ENCODE results near the gene SFI1.
A peak's percentile ranks its signal among the peaks of the same experiment; 100 is the strongest.
"Not testable (repeated sequence)": the region's sequence is repeated elsewhere in the genome, so short reads cannot be mapped to it uniquely, and the experiment has no call there.

Gene SFI1

DNA sequence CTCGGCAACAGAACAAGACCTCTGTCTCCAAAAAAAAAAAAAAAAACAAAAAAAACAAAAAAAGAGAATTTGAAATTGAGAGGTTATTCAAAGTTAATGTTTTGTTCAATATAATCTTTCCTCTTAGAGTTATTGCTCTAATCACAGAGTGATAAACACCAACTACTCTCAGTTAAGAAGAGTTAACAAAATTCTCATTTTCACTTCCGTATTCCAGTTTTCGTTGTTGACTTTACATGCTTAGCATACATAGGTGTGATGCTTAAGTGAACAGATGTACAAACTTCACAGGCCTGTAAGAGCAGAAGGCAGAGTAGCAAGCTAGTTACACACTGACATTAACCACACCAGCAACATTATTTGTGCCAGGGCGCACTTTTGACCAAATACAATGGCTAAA lies 19.0 kb upstream of the SFI1 start:
- no peak overlapping the region for H3K27ac ChIP-seq (ENCODE audit: low read length)
- no peaks in the 10 kb centered on the region for H3K9me3 ChIP-seq (ENCODE audit: control insufficient read depth, insufficient read depth, low read length)
- no peaks in the 10 kb centered on the region for H3K4me1 ChIP-seq (ENCODE audit: control insufficient read depth, insufficient read depth, low read length)
- H3K4me3 ChIP-seq (ENCODE audit: low read length), result no peak overlapping the region
- H3K36me3 ChIP-seq (ENCODE audit: control insufficient read depth, insufficient read depth, low read length), result 0 out of 2 replicates have a peak, but pooled peaks cover 3% of the 10 kb centered on the region
- DNase-seq (ENCODE audit: low read depth, low spot score), result no peak
- WGBS (ENCODE audit: insufficient coverage, insufficient read length), result no CpG with 5 or more reads among the region's 4 CpGs
- H3K27me3 ChIP-seq (ENCODE audit: control insufficient read depth, insufficient read depth, low read length), result no peaks in the 10 kb centered on the region

DNA sequence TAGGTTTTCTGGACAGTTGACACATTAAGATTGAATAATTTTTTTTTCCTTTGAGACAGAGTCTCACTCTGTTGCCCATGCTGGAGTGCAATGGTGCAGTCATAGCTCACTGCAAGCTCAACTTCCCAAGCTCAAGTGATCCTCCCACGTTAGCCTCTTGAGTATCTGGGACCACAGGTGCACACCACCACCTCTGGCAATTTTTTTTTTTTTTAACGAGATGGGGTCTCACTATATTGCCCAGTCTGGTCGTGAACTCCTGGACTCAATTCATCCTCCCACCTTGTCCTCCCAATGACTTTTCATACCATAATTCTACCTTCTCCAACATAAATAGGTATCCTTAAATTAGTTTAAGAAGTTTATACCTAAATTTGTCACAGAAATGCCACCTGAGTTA lies 15.2 kb upstream of the SFI1 start:
- Histone ChIP-seq H3K27me3 (ENCODE audit: control insufficient read depth, insufficient read depth, low read length) (no peaks in the 10 kb centered on the region), H3K4me1 (ENCODE audit: control insufficient read depth, insufficient read depth, low read length) (no peaks in the 10 kb centered on the region), H3K4me3 (ENCODE audit: low read length) (no peak overlapping the region), H3K36me3 (ENCODE audit: control insufficient read depth, insufficient read depth, low read length) (0 out of 2 replicates have a peak, but pooled peaks cover 3% of the 10 kb centered on the region), H3K9me3 (ENCODE audit: control insufficient read depth, insufficient read depth, low read length) (no peaks in the 10 kb centered on the region), H3K27ac (ENCODE audit: low read length) (no peak overlapping the region)
- no peak for DNase-seq (ENCODE audit: low read depth, low spot score)
- no CpG with 5 or more reads among the region's 3 CpGs for WGBS (ENCODE audit: insufficient coverage, insufficient read length)

DNA sequence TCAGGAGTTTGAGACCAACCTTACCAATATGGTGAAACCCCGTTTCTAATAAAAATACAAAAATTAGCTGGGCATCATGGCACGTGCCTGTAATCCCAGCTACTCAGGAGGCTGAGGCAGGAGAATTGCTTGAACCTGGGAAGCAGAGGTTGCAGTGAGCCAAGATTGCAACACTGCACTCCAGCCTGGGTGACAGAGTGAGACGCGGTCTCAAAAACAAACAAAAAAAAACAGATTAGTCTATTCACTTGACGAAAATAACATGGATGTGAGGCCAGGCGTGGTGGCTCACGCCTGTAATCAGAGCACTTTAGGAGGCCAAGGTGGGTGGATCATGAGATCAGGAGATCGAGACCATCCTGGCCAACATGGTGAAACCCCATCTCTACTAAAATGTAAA lies 13.9 kb upstream of the SFI1 start:
- H3K27ac ChIP-seq (ENCODE audit: low read length); H3K9me3 ChIP-seq (ENCODE audit: control insufficient read depth, insufficient read depth, low read length): not testable (repeated sequence)
- WGBS (ENCODE audit: insufficient coverage, insufficient read length), result no CpG with 5 or more reads among the region's 8 CpGs

DNA sequence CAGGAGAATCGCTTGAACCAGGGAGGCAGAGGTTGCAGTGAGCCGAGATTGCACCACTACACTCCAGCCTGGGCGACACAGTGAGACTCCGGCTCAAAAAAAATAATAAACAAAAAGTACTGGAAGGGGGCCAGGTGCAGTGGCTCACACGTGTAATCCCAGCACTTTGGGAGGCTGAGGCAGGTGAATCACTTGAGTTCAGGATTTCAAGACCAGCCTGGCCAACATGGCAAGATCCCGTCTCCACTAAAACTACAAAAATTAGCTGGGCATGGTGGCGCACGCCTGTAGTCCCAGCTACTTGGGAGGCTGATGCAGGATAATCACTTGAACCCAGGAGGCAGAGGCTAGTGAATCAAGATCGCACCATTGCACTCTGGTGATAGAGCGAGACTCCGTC lies 10.0 kb upstream of the SFI1 start:
- not testable (repeated sequence) for H3K27ac ChIP-seq (ENCODE audit: low read length); H3K4me1 ChIP-seq (ENCODE audit: control insufficient read depth, insufficient read depth, low read length); H3K9me3 ChIP-seq (ENCODE audit: control insufficient read depth, insufficient read depth, low read length); H3K27me3 ChIP-seq (ENCODE audit: control insufficient read depth, insufficient read depth, low read length); H3K4me3 ChIP-seq (ENCODE audit: low read length); DNase-seq (ENCODE audit: low read depth, low spot score); H3K36me3 ChIP-seq (ENCODE audit: control insufficient read depth, insufficient read depth, low read length)
- no CpG with 5 or more reads among the region's 11 CpGs for WGBS (ENCODE audit: insufficient coverage, insufficient read length)

More for the DNA sequence above, 13.9 kb upstream of the SFI1 start:
- not testable (repeated sequence) for H3K27me3 ChIP-seq (ENCODE audit: control insufficient read depth, insufficient read depth, low read length); H3K4me1 ChIP-seq (ENCODE audit: control insufficient read depth, insufficient read depth, low read length); H3K36me3 ChIP-seq (ENCODE audit: control insufficient read depth, insufficient read depth, low read length); DNase-seq (ENCODE audit: low read depth, low spot score); H3K4me3 ChIP-seq (ENCODE audit: low read length)

DNA sequence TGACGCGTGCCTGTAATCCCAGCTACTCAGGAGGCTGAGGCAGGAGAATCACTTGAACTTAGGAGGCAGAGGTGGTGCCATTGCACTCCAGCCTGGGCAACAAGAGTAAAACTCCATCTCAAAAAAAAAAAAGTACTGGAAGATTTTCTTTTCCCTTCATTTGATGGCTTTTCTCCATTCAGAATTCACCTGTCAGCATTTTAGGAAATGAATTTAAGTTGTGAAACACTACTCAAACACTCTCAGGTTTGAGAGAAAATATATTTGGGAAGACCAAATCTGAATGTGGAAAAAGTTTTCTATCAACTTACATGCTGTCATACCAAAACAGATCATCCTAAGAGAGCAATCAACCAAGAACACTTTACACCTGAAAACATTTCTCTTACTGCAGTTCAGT lies 9.4 kb upstream of the SFI1 start:
- Histone ChIP-seq H3K36me3 (ENCODE audit: control insufficient read depth, insufficient read depth, low read length) (peaks cover 3% of the 10 kb centered on the region; the same call in 1 of the 2 replicates), H3K27me3 (ENCODE audit: control insufficient read depth, insufficient read depth, low read length) (no peaks in the 10 kb centered on the region), H3K4me1 (ENCODE audit: control insufficient read depth, insufficient read depth, low read length) (no peaks in the 10 kb centered on the region), H3K9me3 (ENCODE audit: control insufficient read depth, insufficient read depth, low read length) (no peaks in the 10 kb centered on the region), H3K27ac (ENCODE audit: low read length) (no peak overlapping the region), H3K4me3 (ENCODE audit: low read length) (no peak overlapping the region)
- WGBS (ENCODE audit: insufficient coverage, insufficient read length), result no CpG with 5 or more reads among the region's 2 CpGs
- DNase-seq (ENCODE audit: low read depth, low spot score), result no peak

DNA sequence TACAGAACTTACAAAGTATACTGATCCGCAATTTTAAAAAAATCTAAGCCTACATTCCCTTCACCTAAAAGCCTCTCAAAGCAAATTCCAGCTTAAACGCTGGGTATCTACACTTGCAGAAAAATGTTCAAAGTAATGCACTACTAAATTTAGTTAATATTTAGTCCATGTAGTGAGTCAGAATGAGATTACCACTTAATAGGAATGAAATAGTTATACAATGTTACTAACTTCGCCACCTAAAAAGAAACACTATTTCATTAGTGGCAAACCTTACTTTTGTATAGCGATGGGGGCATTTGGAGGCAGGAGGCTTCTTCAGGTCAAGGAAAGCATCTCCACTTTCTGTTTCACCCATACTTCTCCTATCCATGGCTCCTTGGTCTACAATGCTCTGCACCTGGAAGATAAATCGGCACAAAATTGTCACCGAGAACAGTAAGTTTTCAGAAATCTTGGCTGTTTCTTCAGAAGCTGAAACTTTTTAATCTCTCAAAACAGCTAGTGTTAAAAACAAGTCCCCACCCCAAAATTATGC lies 7.9 kb upstream of the SFI1 start:
- Histone ChIP-seq H3K36me3 (ENCODE audit: control insufficient read depth, insufficient read depth, low read length) (peaks cover 3% of the 10 kb centered on the region; the same call in 1 of the 2 replicates), H3K27me3 (ENCODE audit: control insufficient read depth, insufficient read depth, low read length) (no peaks in the 10 kb centered on the region), H3K4me3 (ENCODE audit: low read length) (no peak overlapping the region; the same call in 1 of the 2 replicates), H3K9me3 (ENCODE audit: control insufficient read depth, insufficient read depth, low read length) (no peaks in the 10 kb centered on the region), H3K4me1 (ENCODE audit: control insufficient read depth, insufficient read depth, low read length) (no peaks in the 10 kb centered on the region), H3K27ac (ENCODE audit: low read length) (no peak overlapping the region)
- no peak for DNase-seq (ENCODE audit: low read depth, low spot score)
- WGBS (ENCODE audit: insufficient coverage, insufficient read length), result no CpG with 5 or more reads among the region's 6 CpGs

DNA sequence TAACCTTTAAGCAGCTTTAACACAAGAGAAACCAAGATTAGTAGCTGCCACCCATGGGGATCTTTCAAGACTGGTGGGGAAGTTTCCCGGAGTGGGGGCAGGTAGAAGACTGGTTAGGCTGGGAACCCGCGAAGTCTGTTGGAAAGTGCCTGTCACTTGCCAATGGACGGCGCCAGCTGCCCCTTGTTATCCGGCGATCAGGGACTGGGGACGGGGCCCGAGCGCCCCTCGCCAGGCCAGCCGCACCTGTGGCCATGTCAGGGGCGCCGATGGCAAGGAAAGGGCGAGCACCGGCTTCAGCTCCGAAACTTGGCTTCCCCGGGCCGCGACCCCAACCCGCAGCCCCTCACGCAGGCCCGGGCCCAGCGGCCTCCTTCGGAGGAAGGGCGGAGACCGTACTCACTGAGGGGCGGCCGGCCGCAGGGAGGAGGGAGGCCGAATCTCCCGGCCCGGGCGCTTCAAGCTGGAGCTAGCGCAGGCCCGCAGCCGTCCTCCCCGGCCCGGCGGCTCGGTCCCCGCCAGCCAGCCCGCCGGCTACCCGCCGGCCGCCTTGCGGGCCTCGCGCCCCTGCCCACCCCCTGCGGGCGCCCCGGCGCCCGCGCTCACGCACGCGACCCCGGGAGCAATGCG lies 7.2 kb upstream of the SFI1 start:
- H3K4me1 ChIP-seq (ENCODE audit: control insufficient read depth, insufficient read depth, low read length), result no peaks in the 10 kb centered on the region
- no peak overlapping the region for H3K27ac ChIP-seq (ENCODE audit: low read length)
- H3K36me3 ChIP-seq (ENCODE audit: control insufficient read depth, insufficient read depth, low read length), result peaks cover 3% of the 10 kb centered on the region; the same call in 1 of the 2 replicates
- no peaks in the 10 kb centered on the region for H3K9me3 ChIP-seq (ENCODE audit: control insufficient read depth, insufficient read depth, low read length)
- H3K27me3 ChIP-seq (ENCODE audit: control insufficient read depth, insufficient read depth, low read length), result no peaks in the 10 kb centered on the region
- no CpG with 5 or more reads among the region's 61 CpGs for WGBS (ENCODE audit: insufficient coverage, insufficient read length)
- no peak for DNase-seq (ENCODE audit: low read depth, low spot score)
- peak overlapping the region; percentile 61 for H3K4me3 ChIP-seq (ENCODE audit: low read length)

DNA sequence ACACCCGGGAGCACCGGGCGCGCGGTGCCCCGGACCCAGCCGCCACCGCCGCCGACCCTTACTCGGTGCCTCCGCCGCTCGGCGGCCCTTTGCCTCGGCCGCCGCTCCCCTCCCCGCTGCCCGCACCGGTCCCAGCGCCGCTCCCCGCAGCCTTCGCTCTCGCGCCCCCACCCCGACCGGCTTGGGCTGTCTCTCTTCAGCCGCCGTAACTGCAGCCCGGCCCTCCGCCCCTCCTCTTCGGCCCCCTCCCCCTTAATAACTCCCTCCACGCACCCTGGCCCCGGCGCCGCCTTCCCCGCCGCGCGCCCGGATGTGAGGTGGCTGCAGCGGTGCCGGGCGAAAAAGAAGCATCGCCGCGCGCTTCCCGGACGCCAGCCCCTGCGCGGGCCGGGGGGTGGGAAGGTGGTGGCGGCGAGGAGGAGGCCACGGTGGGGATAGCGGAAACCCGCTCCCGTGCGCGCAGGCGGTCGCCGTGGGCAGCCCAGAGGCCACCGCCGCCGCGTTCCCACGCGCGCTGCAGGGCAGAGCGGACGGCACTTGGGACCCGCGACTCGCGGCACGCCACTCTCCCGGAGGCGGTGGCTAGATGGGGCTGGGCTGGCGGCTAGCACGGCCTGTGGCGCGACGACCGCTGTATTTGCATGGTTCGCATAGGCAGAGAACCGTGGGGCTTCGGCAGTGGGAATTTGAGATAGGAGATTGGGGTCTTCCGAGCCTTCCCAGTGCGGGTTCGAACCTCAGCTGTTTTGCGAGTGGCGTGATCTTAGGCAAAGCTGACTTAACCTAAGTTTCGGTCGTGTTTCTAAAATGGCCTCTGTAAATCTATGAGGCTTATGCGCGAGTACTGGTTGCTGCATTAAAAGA lies 6.5 kb upstream of the SFI1 start, which contains the start of gene EIF4ENIF1:
Gene EIF4ENIF1 (minus strand): TSS at position 211 of the 864 bp plus-strand sequence. CDS start 1,124 bp downstream, outside the sequence.
- no peak within 1 kb of the TSS for H3K27ac ChIP-seq (ENCODE audit: low read length)
- WGBS (ENCODE audit: insufficient coverage, insufficient read length), result no CpG with 5 or more reads among the region's 100 CpGs
- no peaks in the 10 kb centered on the region for H3K27me3 ChIP-seq (ENCODE audit: control insufficient read depth, insufficient read depth, low read length)
- peak within 1 kb of the TSS; percentile 61 for H3K4me3 ChIP-seq (ENCODE audit: low read length)
- H3K4me1 ChIP-seq (ENCODE audit: control insufficient read depth, insufficient read depth, low read length), result no peaks in the 10 kb centered on the region
- peak; percentile 27 for DNase-seq (ENCODE audit: low read depth, low spot score)
- no peaks in the 10 kb centered on the region for H3K9me3 ChIP-seq (ENCODE audit: control insufficient read depth, insufficient read depth, low read length)
- peaks cover 3% of the 10 kb centered on the region; the same call in 1 of the 2 replicates for H3K36me3 ChIP-seq (ENCODE audit: control insufficient read depth, insufficient read depth, low read length)

DNA sequence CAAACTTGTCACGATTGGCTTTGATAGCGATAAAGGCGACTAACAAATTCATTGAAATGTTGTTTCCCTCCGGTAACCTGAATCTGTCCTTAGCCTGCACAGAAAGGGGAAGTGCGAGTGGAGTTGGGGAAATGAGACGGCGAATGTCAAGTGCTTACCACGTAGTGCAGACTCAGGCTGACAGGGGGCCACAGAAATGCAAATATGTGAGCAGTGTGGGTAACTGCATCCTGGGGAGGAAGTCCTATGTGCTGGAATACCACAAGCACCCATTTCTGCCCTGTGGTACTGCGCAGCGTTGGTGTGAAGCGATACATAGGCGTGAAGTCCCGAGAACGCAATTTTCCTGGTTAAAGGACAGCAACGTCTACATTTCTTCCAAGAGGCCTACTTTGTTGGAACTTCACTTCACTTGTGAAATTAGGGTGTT lies 5.8 kb upstream of the SFI1 start:
- no peaks in the 10 kb centered on the region for H3K27me3 ChIP-seq (ENCODE audit: control insufficient read depth, insufficient read depth, low read length)
- WGBS (ENCODE audit: insufficient coverage, insufficient read length), result no CpG with 5 or more reads among the region's 15 CpGs
- no peak overlapping the region for H3K27ac ChIP-seq (ENCODE audit: low read length)
- no peaks in the 10 kb centered on the region for H3K4me1 ChIP-seq (ENCODE audit: control insufficient read depth, insufficient read depth, low read length)
- peaks cover 3% of the 10 kb centered on the region; the same call in 1 of the 2 replicates for H3K36me3 ChIP-seq (ENCODE audit: control insufficient read depth, insufficient read depth, low read length)
- no peaks in the 10 kb centered on the region for H3K9me3 ChIP-seq (ENCODE audit: control insufficient read depth, insufficient read depth, low read length)
- peak overlapping the region; percentile 61; the same call in 1 of the 2 replicates for H3K4me3 ChIP-seq (ENCODE audit: low read length)
- DNase-seq (ENCODE audit: low read depth, low spot score), result peak; percentile 25

DNA sequence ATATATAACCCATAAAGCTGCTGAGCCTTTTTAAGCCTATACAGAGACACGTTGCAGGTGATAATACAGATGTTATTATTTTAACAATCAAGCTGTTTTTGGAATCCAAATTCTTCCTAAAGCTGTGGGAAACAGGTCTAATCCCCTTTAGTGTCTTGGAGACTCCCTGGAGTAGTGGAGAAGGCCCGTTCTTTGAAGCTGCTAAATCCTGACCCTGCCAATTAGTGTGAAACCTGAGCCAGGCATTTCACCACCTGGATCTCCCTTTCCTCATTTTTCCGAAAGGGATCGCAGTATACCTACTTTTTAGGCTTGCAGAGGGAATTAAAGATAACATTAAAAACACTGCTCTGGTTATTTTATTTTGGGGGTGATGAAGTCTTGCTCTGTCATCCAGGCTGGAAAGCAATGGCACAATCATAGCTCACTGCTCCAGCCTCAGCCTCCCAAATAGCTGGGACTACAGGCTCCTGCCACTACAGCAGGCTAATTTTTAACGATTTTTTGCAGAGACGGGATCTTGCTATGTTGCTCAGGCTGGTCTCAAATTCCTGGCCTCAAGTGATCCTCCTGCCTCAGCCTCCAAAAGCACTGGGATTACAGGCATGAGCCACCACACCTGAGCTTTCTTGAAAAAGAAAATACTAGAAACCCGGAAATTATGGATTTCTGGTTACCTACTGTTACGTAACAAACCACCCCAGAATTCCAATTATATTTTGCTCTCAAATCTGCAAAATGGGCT lies 4.9 kb upstream of the SFI1 start:
- H3K4me1 ChIP-seq (ENCODE audit: control insufficient read depth, insufficient read depth, low read length), result no peaks in the 10 kb centered on the region
- DNase-seq (ENCODE audit: low read depth, low spot score), result no peak
- H3K27me3 ChIP-seq (ENCODE audit: control insufficient read depth, insufficient read depth, low read length), result no peaks in the 10 kb centered on the region
- H3K36me3 ChIP-seq (ENCODE audit: control insufficient read depth, insufficient read depth, low read length), result peaks cover 3% of the 10 kb centered on the region; the same call in 1 of the 2 replicates
- no peak overlapping the region for H3K27ac ChIP-seq (ENCODE audit: low read length)
- no CpG with 5 or more reads among the region's 8 CpGs for WGBS (ENCODE audit: insufficient coverage, insufficient read length)
- H3K9me3 ChIP-seq (ENCODE audit: control insufficient read depth, insufficient read depth, low read length), result no peaks in the 10 kb centered on the region
- H3K4me3 ChIP-seq (ENCODE audit: low read length), result no peak overlapping the region

Measured in iPS DF 6.9 (cell line).